Bladder microvascular endothelial cell (primary cell): ENCODE measurements around the gene SPRR2G. TPM values are rescaled to one million over a fixed set of nuclear protein-coding genes. Genes with fewer than 3 reads are reported as not detected.

Experiments
- total RNA-seq: library from RNA; depleted of rRNA; stranded (reverse); fragments of >200 nt; gene quantifications from 2 replicates; pipeline ENCODE4 v1.2.3, GENCODE V29; 2014

Gene SPRR2G
- total RNA-seq: not detected in 2 replicates

GRCh38 chr1:153150846-153151245 lies at the start of gene SPRR2G:
Gene SPRR2G, minus strand, starts transcription at chr1:153150890. Its CDS starts 780 bp downstream, at chr1:153150110.

GRCh38 chr1:153113416-153113815 lies 37.3 kb downstream of the SPRR2G start, which contains the start of gene SPRR2F:
Gene SPRR2F, minus strand, starts transcription at chr1:153113516. Its CDS starts 783 bp downstream, at chr1:153112733.

Other genes starting within 250 kb of the SPRR2G start
- gene IVL, start 242.3 kb downstream of the SPRR2G start, total RNA-seq: not detected in 2 replicates
- gene SPRR5, start 203.7 kb downstream of the SPRR2G start, total RNA-seq: not detected in 2 replicates
- not detected in 2 replicates for gene SPRR4, start 180.2 kb downstream of the SPRR2G start, total RNA-seq
- gene SPRR1A, start 166.8 kb downstream of the SPRR2G start, total RNA-seq: not detected in 2 replicates
- not detected in 2 replicates for gene SPRR3, start 149.1 kb downstream of the SPRR2G start, total RNA-seq
- gene SPRR1B, start 119.7 kb downstream of the SPRR2G start, total RNA-seq: not detected in 2 replicates
- gene SPRR2D, start 109.8 kb downstream of the SPRR2G start, total RNA-seq: not detected in 2 replicates
- gene SPRR2A, start 93.4 kb downstream of the SPRR2G start, total RNA-seq: not detected in 2 replicates
- gene SPRR2B, start 79.3 kb downstream of the SPRR2G start, total RNA-seq: not detected in 2 replicates
- not detected in 2 replicates for gene SPRR2E, start 56.4 kb downstream of the SPRR2G start, total RNA-seq
- not detected in 2 replicates for gene SPRR2F, start 37.4 kb downstream of the SPRR2G start, total RNA-seq
- not detected in 2 replicates for gene LELP1, start 52.5 kb upstream of the SPRR2G start, total RNA-seq
- not detected in 2 replicates for gene PRR9, start 66.7 kb upstream of the SPRR2G start, total RNA-seq
- not detected in 2 replicates for gene LORICRIN, start 108.8 kb upstream of the SPRR2G start, total RNA-seq
- 0.16 TPM in 1 of 2 replicates, not detected in the other for gene PGLYRP3, start 162.1 kb upstream of the SPRR2G start, total RNA-seq
- gene PGLYRP4, start 198.0 kb upstream of the SPRR2G start, total RNA-seq: not detected in 2 replicates
- 0.97 and 1.2 TPM in 2 replicates for gene S100A9, start 207.0 kb upstream of the SPRR2G start, total RNA-seq
- gene S100A12, start 224.7 kb upstream of the SPRR2G start, total RNA-seq: not detected in 2 replicates
- not detected in 2 replicates for gene S100A8, start 240.2 kb upstream of the SPRR2G start, total RNA-seq